Choroid plexus epithelial cell (primary cell): Measurements from ENCODE around the gene CSF2RB.

Experiments used
- DNase-seq: peaks from one replicate; pipeline ENCODE4 v3.0.0-alpha.2; 2010; ENCODE audit warnings: low read depth
- H3K4me3 ChIP-seq: 2 replicates; pipeline ENCODE4 v1.5.1; 2011; ENCODE audit warnings: low read depth, mild to moderate bottlenecking, control low read depth, low read length, moderate library complexity
- CTCF ChIP-seq: conservative IDR thresholded peaks from 2 replicates; pipeline ENCODE4 v1.5.1; 2011; ENCODE audit warnings: low read depth, mild to moderate bottlenecking, control low read depth, inconsistent platforms, low read length, moderate library complexity

The CSF2RB gene

GRCh38 chr22:36870250-36870649 is 43.2 kb upstream of the CSF2RB start:
- no peak for TF ChIP-seq CTCF
- no peak overlapping the region for H3K4me3 ChIP-seq
- DNase-seq: no peak

GRCh38 chr22:36871669-36872081 is 41.8 kb upstream of the CSF2RB start:
- TF ChIP-seq CTCF: no peak
- no peak overlapping the region for H3K4me3 ChIP-seq
- no peak for DNase-seq

- no peak overlapping the region for H3K4me3 ChIP-seq
- DNase-seq: no peak
- no peak for TF ChIP-seq CTCF
These were observed 41.3 kb upstream of the CSF2RB start for GRCh38 chr22:36872084-36872483.

- no peak overlapping the region for H3K4me3 ChIP-seq
- no peak for TF ChIP-seq CTCF
- DNase-seq: no peak
These were observed 40.4 kb upstream of the CSF2RB start for GRCh38 chr22:36872866-36873498.

GRCh38 chr22:36873614-36874308 is 39.7 kb upstream of the CSF2RB start:
- TF ChIP-seq CTCF: peak; percentile 75
- H3K4me3 ChIP-seq: no peak overlapping the region
- peak; percentile 78 for DNase-seq

GRCh38 chr22:36874309-36874696 is 39.1 kb upstream of the CSF2RB start:
- no peak for DNase-seq
- no peak for TF ChIP-seq CTCF
- no peak overlapping the region for H3K4me3 ChIP-seq

- H3K4me3 ChIP-seq: no peak overlapping the region
- no peak for DNase-seq
- TF ChIP-seq CTCF: no peak
These were observed 38.7 kb upstream of the CSF2RB start for GRCh38 chr22:36874736-36875135.
